Activated naive CD8-positive, alpha-beta T cell treated with anti-CD3 and anti-CD28 coated beads, Interleukin-2, amount 10 ng/mL, durations not matched to agents 7 days and 5 days (primary cell): Measurements from ENCODE around the gene NMBR. TPM values are rescaled to one million over a fixed set of nuclear protein-coding genes. Genes with fewer than 3 reads are reported as not detected.
"Not testable (repeated sequence)": the region's sequence is repeated elsewhere in the genome, so short reads cannot be mapped to it uniquely, and the experiment has no call there.

Experiments
- ATAC-seq: fragments of 150-1000 bp; cut with Tn5 transposase; one replicate; pipeline ENCODE4 v1.10.0; 2021; ENCODE audit warnings: low read depth, moderate library complexity
- POLR2A ChIA-PET: fragments of 350-600 bp; sonication (Branson Sonifier 250); formaldehyde crosslinking; loops from one replicate; lab custom pipeline; 2021; ENCODE audit warnings: antibody characterized with exemption; lab: Charles Lee
- DNase-seq: peaks from one replicate; pipeline ENCODE4 v3.0.0; 2021
- H3K27ac Mint-ChIP-seq: one replicate; pipeline ENCODE4 v1.8.0; 2022; ENCODE audit warnings: mild to moderate bottlenecking, mixed read lengths
- H3K27me3 Mint-ChIP-seq: one replicate; pipeline ENCODE4 v1.8.0; 2022; ENCODE audit warnings: mild to moderate bottlenecking, moderate library complexity, mixed read lengths
- H3K36me3 Mint-ChIP-seq: one replicate; pipeline ENCODE4 v1.8.0; 2021; ENCODE audit warnings: mild to moderate bottlenecking, mixed read lengths
- H3K4me1 Mint-ChIP-seq: one replicate; pipeline ENCODE4 v1.8.0; 2021; ENCODE audit warnings: mixed read lengths
- H3K4me3 Mint-ChIP-seq: one replicate; pipeline ENCODE4 v1.8.0; 2022; ENCODE audit warnings: mild to moderate bottlenecking, moderate library complexity, mixed read lengths
- H3K9me3 Mint-ChIP-seq: one replicate; pipeline ENCODE4 v1.8.0; 2021; ENCODE audit warnings: mixed read lengths
- total RNA-seq, 2 experiments: library from RNA; stranded (reverse); gene quantifications; one replicate each; pipeline ENCODE4 v1.2.3, GENCODE V29; 2021

NMBR gene
- total RNA-seq, 2 experiments from 2014 or later = not detected

GRCh38 chr6:142028527-142028926, 118.4 kb downstream of the NMBR start:
- POLR2A ChIA-PET = no interaction called here

DNA sequence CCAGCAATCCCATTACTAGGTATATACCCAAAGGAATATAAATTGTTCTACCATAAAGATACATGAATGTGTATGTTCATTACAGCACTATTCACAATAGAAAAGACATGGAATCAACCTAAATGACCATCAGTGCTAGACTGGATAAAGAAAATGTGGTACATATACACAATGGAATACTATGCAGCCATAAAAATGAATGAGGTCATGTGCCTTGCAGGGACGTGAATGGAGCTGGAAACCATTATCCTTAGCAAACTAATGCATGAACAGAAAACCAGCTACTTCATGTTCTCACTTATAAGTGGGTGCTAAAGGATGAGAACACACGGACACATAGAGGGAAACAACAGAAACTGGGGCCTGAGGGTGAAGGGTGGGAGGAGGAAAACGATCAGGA, 119.1 kb downstream of the NMBR start:
- DNase-seq, H3K9me3 Mint-ChIP-seq, H3K4me1 Mint-ChIP-seq, H3K27me3 Mint-ChIP-seq, ATAC-seq, POLR2A ChIA-PET, H3K27ac Mint-ChIP-seq, H3K36me3 Mint-ChIP-seq, H3K4me3 Mint-ChIP-seq: not testable (repeated sequence)

More at GRCh38 chr6:142028527-142028926, 118.4 kb downstream of the NMBR start:
- Mint-ChIP-seq H3K27ac (no peak overlapping the region), H3K9me3 (peaks cover 4% of the 10 kb centered on the region), H3K36me3 (no peaks in the 10 kb centered on the region), H3K4me1 (no peaks in the 10 kb centered on the region), H3K4me3 (no peak overlapping the region), H3K27me3 (peaks cover 2% of the 10 kb centered on the region)
- ATAC-seq (no peak), DNase-seq (no peak)

- no peak overlapping the region for H3K4me3 Mint-ChIP-seq
- no peak overlapping the region for H3K27ac Mint-ChIP-seq
- peaks cover 2% of the 10 kb centered on the region for H3K27me3 Mint-ChIP-seq
- H3K4me1 Mint-ChIP-seq = no peaks in the 10 kb centered on the region
- DNase-seq (no peak), ATAC-seq (no peak)
- peaks cover 4% of the 10 kb centered on the region for H3K9me3 Mint-ChIP-seq
- POLR2A ChIA-PET = no interaction called here
- H3K36me3 Mint-ChIP-seq = no peaks in the 10 kb centered on the region
Observed at GRCh38 chr6:142027074-142027473, 119.8 kb downstream of the NMBR start.

- H3K4me1 Mint-ChIP-seq = no peaks in the 10 kb centered on the region
- H3K27me3 Mint-ChIP-seq = peaks cover 2% of the 10 kb centered on the region
- peaks cover 4% of the 10 kb centered on the region for H3K9me3 Mint-ChIP-seq
- no peak overlapping the region for H3K27ac Mint-ChIP-seq
- POLR2A ChIA-PET = no interaction called here
- ATAC-seq (no peak), DNase-seq (no peak)
- no peak overlapping the region for H3K4me3 Mint-ChIP-seq
- no peaks in the 10 kb centered on the region for H3K36me3 Mint-ChIP-seq
Observed at GRCh38 chr6:142026471-142026870, 120.5 kb downstream of the NMBR start.

Other genes starting within 250 kb of the NMBR start
- gene GJE1, start 14.2 kb downstream of the NMBR start, total RNA-seq = not detected
- gene VTA1, start 141 bp upstream of the NMBR start, total RNA-seq = 10 to 100 TPM; 41.7 to 45.7 TPM
- gene ADGRG6, start 154.9 kb upstream of the NMBR start, total RNA-seq = 1 to 10 TPM in 1 of 2 experiments, under 1 TPM in 1; 0.91 to 1.2 TPM